K562 (cell line): ENCODE data around the gene ZNF69. TPM values are rescaled to one million over a fixed set of nuclear protein-coding genes. Genes with fewer than 3 reads are reported as not detected.
A peak's percentile ranks its signal among the peaks of the same experiment; 100 is the strongest.

Source experiments
- ATAC-seq: fragments of 200-7000 bp; cut with Tn5 transposase; 3 replicates; pipeline ENCODE4 v1.9.1; 2020; ENCODE audit warnings: moderate library complexity
- BruUV-seq: library from RNA; stranded (reverse); fragments of 400-500 nt; replicated peaks from 2 replicates; lab custom pipeline; 2021; lab: Mats Ljungman, UMichigan
- CTCF ChIA-PET: fragments of 300-600 bp; formaldehyde crosslinking; extraction: SDS; loops from one replicate; lab custom pipeline; 2021; ENCODE audit warnings: low intra/inter-chr PET ratio; lab: Yijun Ruan, JAX
- POLR2A ChIA-PET: fragments of 300-600, 350-650 bp; sonication (Branson Sonifier 250); formaldehyde crosslinking; extraction: SDS; loops from one replicate; lab custom pipeline; 2021; ENCODE audit warnings: antibody characterized with exemption, inconsistent platforms; lab: Yijun Ruan, JAX
- DNase-seq, 4 experiments: peaks; one replicate each; pipeline versions ENCODE4 v3.0.0 to v3.0.0-alpha.2; 2011 to 2018; ENCODE audit warnings: low spot score in 3 of 4, mixed read lengths in 3 of 4; ENCODE audit errors: extremely low read depth in 1 of 4
- FAIRE-seq: peaks from 2 replicates; lab custom pipeline; 2011; peaks lifted over from hg19 to GRCh38; lab: Jason Lieb, UNC
- H2AFZ ChIP-seq: 2 replicates; pipeline ENCODE4 v1.6.0; 2011; ENCODE audit warnings: low read depth, low read length, control low read depth, inconsistent platforms
- H3K27ac ChIP-seq: fragments of 200-600 bp; 3 replicates; pipeline ENCODE4 v1.8.0; 2011; ENCODE audit warnings: low read depth, mild to moderate bottlenecking, control low read depth, inconsistent platforms, low read length, moderate library complexity, mixed read lengths; ENCODE audit errors: extremely low read depth
- H3K27me3 ChIP-seq, 2 experiments: fragments of 300-600 bp in 1 of 2; 2 replicates in 1 of 2; 3 replicates in 1 of 2; pipeline versions ENCODE4 v1.6.0 to v1.8.0; 2011; ENCODE audit warnings: inconsistent platforms in 2 of 2, low read length in 2 of 2, mild to moderate bottlenecking in 1 of 2, mixed read lengths in 1 of 2, moderate library complexity in 1 of 2; ENCODE audit not compliant: control insufficient read depth in 2 of 2, insufficient read depth in 2 of 2
- H3K36me3 ChIP-seq: fragments of 300-600 bp; 3 replicates; pipeline ENCODE4 v1.8.0; 2011; ENCODE audit warnings: mild to moderate bottlenecking, low read length, inconsistent platforms; ENCODE audit not compliant: control insufficient read depth, insufficient read depth
- H3K4me1 ChIP-seq, 2 experiments: fragments of 200-600 bp in 1 of 2; replicated peaks in 1 of 2; 2 replicates in 1 of 2; 3 replicates in 1 of 2; pipeline versions ENCODE4 v1.5.1 to v1.8.0; 2011; ENCODE audit warnings: inconsistent platforms in 2 of 2, low read length in 2 of 2, mild to moderate bottlenecking in 1 of 2, mixed read lengths in 1 of 2, moderate library complexity in 1 of 2; ENCODE audit not compliant: control insufficient read depth in 2 of 2, insufficient read depth in 2 of 2
- H3K4me2 ChIP-seq: 2 replicates; pipeline ENCODE4 v1.6.1; 2011; ENCODE audit warnings: low read length, control low read depth, inconsistent platforms, mixed read lengths; ENCODE audit not compliant: insufficient read depth
- H3K4me3 ChIP-seq: fragments of 200-600 bp; sonication (generic), shearing (Covaris generic); 2 replicates; pipeline ENCODE4 v1.5.1; 2016; ENCODE audit warnings: control low read depth, inconsistent platforms
- H3K79me2 ChIP-seq: fragments of 200-600 bp; 3 replicates; pipeline ENCODE4 v1.8.0; 2011; ENCODE audit warnings: low read length, inconsistent platforms; ENCODE audit not compliant: control insufficient read depth, insufficient read depth
- H3K9ac ChIP-seq, 2 experiments: 2 replicates each; pipeline versions ENCODE4 v1.6.0 to v1.6.1; 2011; ENCODE audit warnings: low read depth in 2 of 2, low read length in 2 of 2, control low read depth in 1 of 2, inconsistent platforms in 1 of 2, mild to moderate bottlenecking in 1 of 2, mixed read lengths in 1 of 2; ENCODE audit not compliant: insufficient read depth in 1 of 2
- H3K9me1 ChIP-seq: one replicate; pipeline ENCODE4 v1.6.0; 2011; ENCODE audit warnings: inconsistent platforms, mild to moderate bottlenecking, low read length, moderate library complexity; ENCODE audit not compliant: control insufficient read depth, insufficient read depth
- H3K9me3 ChIP-seq: replicated peaks from 2 replicates; pipeline ENCODE4 v1.5.1; 2011; ENCODE audit warnings: low read depth, low read length, inconsistent platforms; ENCODE audit not compliant: control insufficient read depth, insufficient read depth
- H4K20me1 ChIP-seq: replicated peaks from 2 replicates; pipeline ENCODE4 v1.6.1; 2011; ENCODE audit warnings: low read length, inconsistent platforms, mixed read lengths; ENCODE audit not compliant: control insufficient read depth, insufficient read depth
- ARHGAP35 ChIP-seq: fragments of 450-650 bp; IDR thresholded peaks from 2 replicates; pipeline ENCODE4 v1.6.1; 2018; ENCODE audit not compliant: partially characterized antibody
- ARID1B ChIP-seq: fragments of 450-650 bp; IDR thresholded peaks from 2 replicates; pipeline ENCODE4 v1.6.1; 2016; ENCODE audit warnings: antibody characterized with exemption, mild to moderate bottlenecking, inconsistent platforms
- BRF2 ChIP-seq: IDR thresholded peaks from 3 replicates; pipeline ENCODE4 v1.6.1; 2011; ENCODE audit warnings: borderline replicate concordance, mild to moderate bottlenecking; ENCODE audit not compliant: insufficient read length, insufficient read depth
- DEAF1 ChIP-seq: fragments of 450-650 bp; formaldehyde crosslinking; IDR thresholded peaks from 2 replicates; pipeline ENCODE4 v1.4.0; 2020; ENCODE audit warnings: mild to moderate bottlenecking, moderate library complexity
- FOSL1 ChIP-seq: fragments of 200-800 bp; sonication (Bioruptor generic); conservative IDR thresholded peaks from 2 replicates; pipeline ENCODE4 v1.6.1; 2016; ENCODE audit warnings: missing genetic modification characterization, missing compliant biosample characterization
- MEIS2 ChIP-seq: fragments of 450-650 bp; IDR thresholded peaks from 2 replicates; pipeline ENCODE4 v1.6.1; 2014; ENCODE audit warnings: mild to moderate bottlenecking; ENCODE audit not compliant: partially characterized antibody
- MTA1 ChIP-seq: fragments of 450-650 bp; IDR thresholded peaks from 2 replicates; pipeline ENCODE4 v1.6.1; 2017; ENCODE audit warnings: borderline replicate concordance
- RAD21 ChIP-seq, 2 experiments: fragments of 250-450 bp in 1 of 2; fragments of 450-650 bp in 1 of 2; sonication (Bioruptor Pico) in 1 of 2; formaldehyde crosslinking in 1 of 2; IDR thresholded peaks in 1 of 2; conservative IDR thresholded peaks in 1 of 2; 2 replicates each; pipeline versions ENCODE4 v1.4.0 to v1.8.0; 2020 to 2022; ENCODE audit warnings: mild to moderate bottlenecking in 2 of 2, moderate library complexity in 1 of 2
- SMARCA4 ChIP-seq: fragments of 450-650 bp; IDR thresholded peaks from 2 replicates; pipeline ENCODE4 v1.6.1; 2016
- SOX6 ChIP-seq: fragments of 450-650 bp; IDR thresholded peaks from 2 replicates; pipeline ENCODE4 v1.6.1; 2014; ENCODE audit warnings: mild to moderate bottlenecking
- TAL1 ChIP-seq: fragments of 450-650 bp; IDR thresholded peaks from 2 replicates; pipeline ENCODE4 v1.6.1; 2016; ENCODE audit warnings: mild to moderate bottlenecking
- TOE1 ChIP-seq, 2 experiments: fragments of 450-650 bp in 1 of 2; sonication (generic) in 1 of 2; formaldehyde crosslinking in 1 of 2; IDR thresholded peaks; 2 replicates each; pipeline versions ENCODE4 v1.7.1 to v1.8.0; 2016 to 2022; ENCODE audit warnings: borderline replicate concordance in 2 of 2, mild to moderate bottlenecking in 2 of 2, antibody characterized with exemption in 1 of 2, inconsistent platforms in 1 of 2, low read depth in 1 of 2, missing genetic modification reagents in 1 of 2, moderate library complexity in 1 of 2
- VEZF1 ChIP-seq: fragments of 200-800 bp; sonication (Bioruptor generic); IDR thresholded peaks from 2 replicates; pipeline ENCODE4 v1.6.1; 2017; ENCODE audit warnings: missing genetic modification characterization, missing compliant biosample characterization
- WGBS: fragments of 100-300 bp; shearing (Covaris generic); methylation state at CpG from one replicate; pipeline ENCODE4 v1.1.6; 2016; ENCODE audit warnings: low coverage, mixed read lengths; ENCODE audit not compliant: insufficient coverage; ENCODE audit errors: missing lambda C conversion rate; 5-methylcytosine and 5-hydroxymethylcytosine counted together
- in situ Hi-C: fragments of 300-500 bp; cut with MboI; formaldehyde crosslinking; loops from 4 replicates; pipeline ENCODE4 v1.15.0; 2018; ENCODE audit warnings: inconsistent platforms, mixed read lengths
- intact Hi-C: fragments of 100-400 bp; cut with micrococcal nuclease; formaldehyde crosslinking; loops from 2 replicates; pipeline ENCODE4 v1.14.2; 2022
- polyA plus RNA-seq, 8 experiments: library from polyadenylated mRNA; depleted of rRNA in 4 of 8; stranded (reverse) in 5 of 8; unstranded in 3 of 8; fragments of >200 nt; fragmentation: Nextera tagmentation in 2 of 8; fragmentation: Illumina TruSeq in 1 of 8; extraction: Ambion mirVana in 2 of 8; extraction: Trizol in 1 of 8; gene quantifications; 2 replicates each; pipeline versions ENCODE4 v1.2.1 to v1.2.3, GENCODE V29; 2011 to 2014; ENCODE audit warnings: inconsistent platforms in 1 of 8, missing spikeins in 1 of 8
- total RNA-seq, 7 experiments: library from RNA; depleted of rRNA in 6 of 7; stranded (reverse); fragments of >200 nt in 6 of 7; fragmentation: Illumina TruSeq in 2 of 7; extraction: Trizol in 2 of 7; gene quantifications; 2 replicates each; pipeline versions ENCODE4 v1.2.1 to v1.2.3, GENCODE V29; 2011 to 2021; ENCODE audit warnings: low replicate concordance in 1 of 7

Gene ZNF69
- total and polyA plus RNA-seq, 9 of the 15 experiments (the other 6 are each of a cell fraction or from before 2014, with no cell fraction given): 2.3 to 5.4 (median 3.6) TPM

GRCh38 chr19:11914417-11915051 is 27.0 kb downstream of the ZNF69 start (continued):
- TF ChIP-seq SMARCA4 (peak; percentile 63; the same call in 1 of the 2 replicates), TAL1 (peak; percentile 60), ARID1B (peak; percentile 82)

- BruUV-seq: no TSS peak
- intact Hi-C loops (no loop called here), in situ Hi-C loops (no loop called here)
- H3K4me3 ChIP-seq: no peak overlapping the region
- H3K27ac ChIP-seq: peak overlapping the region; percentile 36; the same call in 2 of the 3 replicates
- H3K79me2 ChIP-seq: peaks cover 21% of the 10 kb centered on the region
- DNase-seq: peak in 2 of 4 experiments; percentile 18 to 58
- H3K36me3 ChIP-seq: peaks cover 5% of the 10 kb centered on the region; the same call in 2 of the 3 replicates
- H3K4me2 ChIP-seq: peak overlapping the region; percentile 61
- peak overlapping the region; percentile 64; the same call in 1 of the 2 replicates for H2AFZ ChIP-seq
- peak; percentile 85 for FAIRE-seq
- ATAC-seq: no peak
- H3K9ac ChIP-seq: no peak overlapping the region
- H4K20me1 ChIP-seq: no peaks in the 10 kb centered on the region
- POLR2A ChIA-PET: interaction anchor here (0.6 to 1.4 kb wide), 4 partner anchors 32 to 628 kb away, joined by 3 read pairs; no protein-coding TSS in a partner anchor
- H3K27me3 ChIP-seq: no peaks in the 10 kb centered on the region
- peaks cover 12 to 26% of the 10 kb centered on the region in 2 experiments; a peak in 4 of 5 replicates for H3K4me1 ChIP-seq
- CTCF ChIA-PET: no interaction called here
- 1% methylated on average over 6 of the region's 6 CpGs for WGBS
- no peaks in the 10 kb centered on the region for H3K9me3 ChIP-seq
- H3K9me1 ChIP-seq: no peaks in the 10 kb centered on the region
- TF ChIP-seq BRF2: no peak
- TF ChIP-seq SMARCA4: no peak; the same call in 1 of the 2 replicates
- no peak for TF ChIP-seq RAD21 (CRISPR knock-in tag; conservative IDR thresholded peaks at IDR 0.05 in 1 of 2, IDR thresholded peaks at IDR 0.05 in 1 of 2)
- TF ChIP-seq ARID1B: peak; percentile 48; the same call in 1 of the 2 replicates
- peak; percentile 23; the same call in 1 of the 2 replicates for TF ChIP-seq FOSL1 (tag)
- TF ChIP-seq VEZF1 (CRISPR knock-in tag): peak; percentile 62
- TF ChIP-seq MEIS2: peak; percentile 100
- 0 out of 2 replicates have a peak, but pooled peaks have one; percentile 20 for TF ChIP-seq TOE1 (IDR thresholded peaks at IDR 0.05; ENCODE audit: borderline replicate concordance)
- TF ChIP-seq TOE1 (CRISPR knock-in tag; IDR thresholded peaks at IDR 0.05; ENCODE audit: borderline replicate concordance, low read depth): no peak
- peak; percentile 97 for TF ChIP-seq SOX6
- TF ChIP-seq DEAF1 (CRISPR knock-in tag): no peak
- TF ChIP-seq ARHGAP35: peak; percentile 42
- TF ChIP-seq MTA1: peak; percentile 69
Measured at GRCh38 chr19:11921852-11922495, 34.4 kb downstream of the ZNF69 start.
